Ovary (tissue), 9 donors: ENCODE data around the gene PANK1. TPM values are rescaled to one million over a fixed set of nuclear protein-coding genes. Genes with fewer than 3 reads are reported as not detected.

Experiments used
- DNase-seq, 5 donors: peaks; one replicate each; pipeline ENCODE4 v3.0.0-alpha.2; 2019 to 2020
- H3K27ac ChIP-seq, 2 donors: fragments of 200-600 bp; one replicate each; pipeline versions ENCODE4 v1.5.1 to v1.8.0; 2019 to 2022
- H3K27me3 ChIP-seq: fragments of 200-600 bp; one replicate; pipeline ENCODE4 v1.8.0; 2022
- H3K36me3 ChIP-seq: fragments of 200-600 bp; sonication (generic); one replicate; pipeline ENCODE4 v1.5.1; 2019
- H3K4me1 ChIP-seq: one replicate; pipeline ENCODE4 v1.8.1; 2013; ENCODE audit warnings: mild to moderate bottlenecking, moderate library complexity; ENCODE audit not compliant: insufficient read depth
- H3K4me3 ChIP-seq: fragments of 200-600 bp; sonication (generic); one replicate; pipeline ENCODE4 v1.5.1; 2017
- H3K9me3 ChIP-seq, 2 donors: fragments of 200-600 bp in 1 of 2; sonication (generic) in 1 of 2; one replicate each; pipeline versions ENCODE4 v1.5.1 to v1.8.1; 2013 to 2019; ENCODE audit warnings: mild to moderate bottlenecking in 1 of 2, moderate library complexity in 1 of 2
- CTCF ChIP-seq, 3 donors: fragments of 450-650 bp in 2 of 3; fragments of 200-600 bp in 1 of 3; IDR thresholded peaks; one replicate each; pipeline versions ENCODE4 v1.5.1 to v1.8.0; 2016 to 2022; ENCODE audit warnings: antibody characterized with exemption in 3 of 3, mild to moderate bottlenecking in 1 of 3
- EP300 ChIP-seq: sonication (generic); formaldehyde crosslinking; IDR thresholded peaks from one replicate; pipeline ENCODE4 v1.6.1; 2017; ENCODE audit warnings: antibody characterized with exemption
- POLR2A ChIP-seq: fragments of 450-650 bp; IDR thresholded peaks from one replicate; pipeline ENCODE4 v1.6.1; 2017; ENCODE audit warnings: antibody characterized with exemption, mild to moderate bottlenecking, moderate library complexity
- WGBS, 3 donors: extraction: QIAGEN DNeasy Blood & Tissue Kit in 1 of 3; methylation state at CpG; one replicate each; pipeline versions ENCODE4 v1.1.5 to v1.1.7; 2013 to 2017; 5-methylcytosine and 5-hydroxymethylcytosine counted together
- intact Hi-C, 4 donors: fragments of 100-400 bp; cut with DNase I; formaldehyde crosslinking; loops; one replicate each; pipeline versions ENCODE4 v1.11.0 to v1.15.1; 2022 to 2023
- polyA plus RNA-seq, 2 donors: library from polyadenylated mRNA; stranded (reverse); fragments of 200-250 nt in 1 of 2; fragments of 350-450 nt in 1 of 2; fragmentation: Illumina TruSeq in 1 of 2; extraction: RNeasy Lipid Tissue Mini Kit (QIAGEN cat#74804) in 1 of 2; gene quantifications; one replicate each; pipeline ENCODE4 v1.2.3, GENCODE V29; 2013 to 2014
- total RNA-seq, 7 donors: library from RNA; depleted of rRNA in 2 of 7; stranded (reverse); fragments of >200 nt in 2 of 7; fragmentation: NEBNext Ultra II Directional in 3 of 7; extraction: Animal tissue kit (Norgen Biotek cat#: 25700) in 3 of 7; gene quantifications; one replicate each; pipeline versions ENCODE4 v1.1.0 to v1.2.4, GENCODE V29; 2016 to 2023
- donor health status: DM: no; HTN: no; CAD: no; lungs with moderate emphysema.
- donor health status: DM: no; HTN: no; CAD: no.
- donor health status: Bipolar disorder and iron deficiency.
- donor health status: DM: yes; HTN: yes; CAD: no.
- donor health status: DM: no; HTN: no; CAD: no.
- donor health status: DM: yes; HTN: yes; CAD: no.

The PANK1 gene
- total and polyA plus RNA-seq, 9 donors = 1.7 to 6.2 (median 4.5) TPM

DNA sequence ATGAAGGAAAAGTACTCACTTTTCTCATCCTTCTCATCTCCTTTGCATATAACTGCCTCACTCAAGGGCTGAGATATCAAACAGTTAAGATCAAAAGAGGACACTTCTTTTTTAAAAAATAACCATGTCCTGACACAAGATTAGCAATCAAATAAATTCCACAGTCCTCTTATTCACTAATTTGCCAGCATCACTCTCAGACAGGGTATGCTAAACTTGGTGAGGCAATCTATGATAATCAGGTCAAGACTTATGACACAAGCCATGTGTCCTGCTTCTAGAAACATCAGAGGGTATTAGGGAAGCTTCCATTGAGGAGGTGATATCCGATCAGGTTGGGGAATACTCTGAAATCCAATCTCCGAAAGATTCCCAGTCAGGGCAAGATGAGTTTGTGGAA lies 10.4 kb downstream of the PANK1 start:
- intact Hi-C loops = no loop called here
- WGBS, 3 donors = 97 to 99% (median 99%) methylated on average over 2 of the region's 2 CpGs

DNA sequence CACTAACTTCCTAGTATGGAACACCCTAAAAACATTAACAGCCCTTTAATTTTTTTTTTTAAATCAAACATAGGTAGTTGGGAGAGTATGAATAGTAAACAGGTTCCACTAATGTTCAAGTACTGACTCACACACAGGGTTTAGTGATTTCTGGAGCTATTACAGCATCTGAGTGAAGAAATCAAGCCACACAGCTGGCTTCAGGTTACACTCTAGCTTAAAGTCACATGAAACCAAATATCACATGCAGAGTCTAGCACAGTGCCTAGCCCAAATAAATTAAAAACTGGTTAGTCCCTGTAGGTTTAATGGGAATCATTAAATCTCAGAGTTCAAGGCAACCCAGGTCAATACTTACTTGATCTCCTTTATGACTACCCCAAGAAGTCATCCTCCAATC lies 11.6 kb downstream of the PANK1 start:
- Histone ChIP-seq H3K9me3 (no peaks in the 10 kb centered on the region), H3K27me3 (no peaks in the 10 kb centered on the region)
- TF ChIP-seq POLR2A = no peak
- no peak for TF ChIP-seq CTCF (IDR thresholded peaks at IDR 0.05)
- TF ChIP-seq EP300 = no peak

More for the DNA sequence above, 10.4 kb downstream of the PANK1 start:
- no peak overlapping the region for H3K27ac ChIP-seq
- no peaks in the 10 kb centered on the region for H3K9me3 ChIP-seq
- TF ChIP-seq EP300 = no peak
- TF ChIP-seq POLR2A = no peak
- TF ChIP-seq CTCF (IDR thresholded peaks at IDR 0.05) = no peak
- H3K27me3 ChIP-seq = no peaks in the 10 kb centered on the region
- no peak overlapping the region for H3K4me3 ChIP-seq
- no peaks in the 10 kb centered on the region for H3K4me1 ChIP-seq
- no peak for DNase-seq
- no peaks in the 10 kb centered on the region for H3K36me3 ChIP-seq

GRCh38 chr10:89632824-89633223 lies 12.2 kb downstream of the PANK1 start:
- H3K27me3 ChIP-seq = no peaks in the 10 kb centered on the region
- no peaks in the 10 kb centered on the region for H3K4me1 ChIP-seq
- no peaks in the 10 kb centered on the region for H3K9me3 ChIP-seq
- no peak for DNase-seq
- no peak overlapping the region for H3K27ac ChIP-seq
- WGBS, 3 donors = 88 to 93% (median 90%) methylated on average over 1 of the region's 1 CpG
- no peak overlapping the region for H3K4me3 ChIP-seq
- H3K36me3 ChIP-seq = no peaks in the 10 kb centered on the region
- intact Hi-C loops = no loop called here
- TF ChIP-seq CTCF (IDR thresholded peaks at IDR 0.05) (no peak), EP300 (no peak), POLR2A (no peak)

More for the DNA sequence above, 11.6 kb downstream of the PANK1 start:
- H3K36me3 ChIP-seq = no peaks in the 10 kb centered on the region
- H3K4me1 ChIP-seq = no peaks in the 10 kb centered on the region
- no peak overlapping the region for H3K27ac ChIP-seq
- H3K4me3 ChIP-seq = no peak overlapping the region
- no peak for DNase-seq
- intact Hi-C loops = no loop called here

GRCh38 chr10:89627830-89628229 lies 17.2 kb downstream of the PANK1 start:
- 85 to 91% (median 88%) methylated on average over 1 of the region's 1 CpG for WGBS, 3 donors

More at GRCh38 chr10:89627830-89628229, 17.2 kb downstream of the PANK1 start:
- Histone ChIP-seq H3K36me3 (no peaks in the 10 kb centered on the region), H3K4me3 (no peak overlapping the region), H3K4me1 (peaks cover 5% of the 10 kb centered on the region), H3K9me3 (no peaks in the 10 kb centered on the region), H3K27me3 (no peaks in the 10 kb centered on the region), H3K27ac (no peak overlapping the region)
- TF ChIP-seq EP300 (no peak), POLR2A (no peak), CTCF (IDR thresholded peaks at IDR 0.05) (no peak)
- intact Hi-C loops = no loop called here
- DNase-seq = no peak
